GM04503 (cell line): Measurements from ENCODE around the gene SLC35E4.
"Not testable (repeated sequence)": the region's sequence is repeated elsewhere in the genome, so short reads cannot be mapped to it uniquely, and the experiment has no call there.

Experiments
- DNase-seq: peaks from one replicate; pipeline ENCODE4 v3.0.0-alpha.2; 2012; ENCODE audit warnings: low read depth

Gene SLC35E4

DNA sequence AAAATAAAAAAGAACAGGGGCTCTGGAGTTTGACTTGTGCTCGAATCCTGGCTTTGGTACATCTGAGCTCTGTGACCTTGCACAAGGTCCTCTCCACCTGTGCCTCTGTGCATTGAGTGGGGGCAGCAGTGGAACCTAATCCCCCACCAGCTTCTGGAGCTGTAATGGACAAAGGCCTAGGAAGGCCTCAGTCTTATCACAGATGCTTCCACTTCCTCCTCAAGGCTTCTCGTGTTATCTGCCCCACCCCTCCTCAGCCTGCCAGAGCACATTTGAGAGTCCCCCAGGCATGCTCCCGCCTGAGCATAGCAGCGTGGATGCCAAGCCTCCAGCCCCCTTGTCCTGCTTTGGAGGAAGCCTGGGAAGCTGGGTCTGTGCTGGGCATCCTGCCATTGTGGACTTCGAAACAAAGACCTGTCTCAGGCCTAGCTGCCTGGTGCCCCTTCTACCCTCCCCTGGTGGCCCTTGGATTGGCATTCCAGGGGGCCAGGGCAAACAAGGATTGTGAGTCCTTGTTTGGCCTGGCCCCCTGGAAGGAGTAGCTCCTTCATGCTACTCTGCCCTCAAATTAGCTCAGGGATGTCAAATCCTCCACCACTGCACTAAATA lies 15.0 kb downstream of the SLC35E4 start:
- DNase-seq = no peak

GRCh38 chr22:30652852-30653251 lies 17.3 kb downstream of the SLC35E4 start:
- no peak for DNase-seq

DNA sequence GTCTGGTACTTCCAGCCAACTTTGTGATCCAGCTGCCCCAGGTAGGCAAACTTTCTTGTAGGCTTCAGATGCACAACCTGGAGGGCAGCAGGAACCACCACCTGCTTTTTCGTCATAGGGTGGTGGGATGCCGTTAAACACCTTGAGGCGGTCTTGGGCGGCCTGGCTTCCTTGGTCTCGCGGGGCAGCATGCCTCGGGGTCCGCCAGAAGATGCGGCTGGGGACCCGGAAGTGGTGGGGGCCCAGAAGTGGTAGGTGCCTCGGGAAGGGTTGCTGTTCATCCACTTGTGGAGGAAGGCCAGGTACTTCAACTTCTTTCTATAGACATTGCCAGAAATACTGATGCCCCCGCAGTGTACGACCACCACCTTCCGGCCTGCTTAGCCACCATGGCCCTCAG lies 18.8 kb downstream of the SLC35E4 start:
- DNase-seq = no peak

- no peak for DNase-seq
These were observed 20.0 kb downstream of the SLC35E4 start for GRCh38 chr22:30655532-30655931.

DNA sequence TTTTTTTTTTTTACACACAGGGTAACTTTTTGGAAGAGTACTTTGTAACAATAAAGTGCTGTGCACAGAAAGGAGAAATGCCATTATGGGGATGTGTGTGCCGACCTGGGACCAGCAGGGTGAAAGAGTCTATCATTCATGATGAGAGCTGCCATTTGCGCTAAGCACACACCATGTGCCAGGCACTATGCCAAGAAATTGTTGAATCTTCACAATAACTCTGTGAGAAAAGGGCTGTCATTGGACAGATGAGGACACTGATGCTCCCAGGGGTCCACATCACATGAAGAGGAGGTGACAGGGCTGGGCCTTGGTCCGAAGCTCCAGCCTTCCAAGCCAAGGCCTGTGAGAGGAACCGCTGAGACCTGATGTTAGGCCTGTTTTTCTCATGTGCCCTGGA lies 26.5 kb downstream of the SLC35E4 start:
- DNase-seq = no peak

GRCh38 chr22:30664798-30665197 lies 29.2 kb downstream of the SLC35E4 start:
- DNase-seq = no peak

GRCh38 chr22:30665266-30665665 lies 29.7 kb downstream of the SLC35E4 start:
- DNase-seq = no peak

DNA sequence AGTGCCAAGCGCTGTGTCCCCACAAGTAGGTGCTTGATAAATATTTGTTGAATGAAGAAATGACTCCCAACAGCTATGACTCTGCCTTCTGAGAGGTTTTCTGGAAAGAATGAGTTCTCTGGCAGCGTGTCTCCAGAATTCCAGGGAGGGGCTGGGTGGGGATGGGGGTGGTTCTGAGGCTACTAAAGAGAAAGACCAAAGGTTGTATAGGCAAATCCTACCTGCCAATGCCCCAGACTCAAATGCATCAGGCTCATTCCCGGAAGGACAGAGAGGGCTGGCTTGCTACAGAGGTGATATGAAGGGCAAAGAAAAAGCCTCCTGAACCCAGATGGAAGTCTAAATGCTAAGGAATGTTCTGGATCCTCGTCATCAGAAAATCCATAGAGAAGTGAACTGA lies 30.2 kb downstream of the SLC35E4 start:
- no peak for DNase-seq

DNA sequence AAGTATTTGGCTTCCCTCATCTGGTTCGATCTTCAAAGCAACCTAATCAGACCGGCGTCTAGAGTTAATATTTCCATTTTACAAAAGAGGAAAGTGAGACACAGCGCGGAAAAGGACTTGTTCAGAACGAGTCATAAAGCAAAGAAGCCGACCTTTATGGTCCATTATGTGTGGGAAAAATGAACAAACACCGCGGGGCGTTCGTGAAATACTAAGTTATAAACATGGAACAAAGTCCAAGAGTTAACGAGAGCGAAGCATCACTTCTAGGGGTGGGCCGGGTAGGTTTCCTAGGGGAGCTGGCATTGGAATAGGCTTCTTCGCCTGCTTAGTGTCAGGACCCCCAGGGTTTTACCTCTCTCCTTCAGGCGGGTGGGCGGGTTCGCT lies 31.5 kb downstream of the SLC35E4 start:
- no peak for DNase-seq

GRCh38 chr22:30667494-30668385 lies 32.2 kb downstream of the SLC35E4 start, which contains the start of gene DUSP18:
DUSP18 (minus strand) TSS chr22:30667875; CDS start chr22:30664003, 3,872 bp downstream.
- DNase-seq = peak; percentile 41

DNA sequence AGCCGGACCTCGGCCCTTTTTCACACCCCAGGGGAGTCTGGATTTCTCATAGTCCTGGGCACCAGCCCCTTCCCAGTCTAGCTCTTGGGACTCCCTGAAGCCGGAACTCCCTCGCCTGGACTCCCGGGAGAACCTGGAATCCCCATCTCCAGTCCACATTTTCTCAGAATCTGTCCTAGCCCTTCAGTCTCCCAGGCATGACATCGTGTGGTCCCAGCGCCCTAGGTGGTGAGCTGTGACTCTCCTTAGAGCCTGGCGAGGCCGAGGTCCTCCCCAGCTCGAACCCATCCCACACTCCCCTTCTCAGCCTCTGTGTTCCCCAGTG lies 32.8 kb downstream of the SLC35E4 start:
- no peak for DNase-seq

GRCh38 chr22:30671071-30671470 lies 35.5 kb downstream of the SLC35E4 start:
- DNase-seq = no peak

- DNase-seq = no peak
These were observed 37.6 kb downstream of the SLC35E4 start for GRCh38 chr22:30673136-30673535.

DNA sequence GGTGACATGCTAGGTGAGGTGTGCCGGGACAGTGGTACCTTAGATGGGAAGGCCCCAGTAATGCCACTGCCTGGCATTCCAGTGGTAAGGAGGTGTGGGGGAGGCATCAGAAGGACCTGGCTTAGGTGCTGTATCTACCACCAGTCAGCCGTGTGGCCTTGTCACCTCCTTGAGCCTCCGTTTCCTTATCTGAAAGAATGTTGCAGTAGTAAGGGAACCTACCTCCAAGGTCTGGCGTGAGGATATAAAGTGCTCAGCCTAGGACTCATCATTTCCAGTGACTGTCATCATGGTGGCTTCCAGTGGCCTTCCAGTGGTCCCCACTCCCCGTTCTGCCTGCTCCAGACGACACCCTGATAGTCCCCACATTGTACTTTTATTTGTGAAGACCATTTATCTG lies 38.9 kb downstream of the SLC35E4 start:
- DNase-seq = no peak

DNA sequence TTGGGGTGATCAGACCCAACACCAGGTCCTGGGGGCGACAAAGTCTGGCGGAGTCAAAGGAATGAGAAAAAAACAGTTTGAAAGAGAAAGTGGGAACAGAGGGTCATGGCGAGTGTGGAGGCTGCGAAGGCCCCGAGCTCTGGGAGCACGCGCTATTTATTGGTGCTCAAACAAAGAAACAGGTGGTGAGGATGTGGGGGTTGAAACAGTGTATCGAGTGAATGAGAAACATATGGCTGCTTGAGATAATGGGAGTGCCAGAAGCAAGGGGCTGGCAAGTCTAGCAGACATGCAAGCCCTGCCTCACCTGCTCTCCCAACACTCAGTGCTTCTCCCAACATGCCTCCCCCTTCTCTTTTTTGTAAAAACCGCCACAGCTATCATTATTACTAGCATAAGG lies 39.9 kb downstream of the SLC35E4 start:
- no peak for DNase-seq

DNA sequence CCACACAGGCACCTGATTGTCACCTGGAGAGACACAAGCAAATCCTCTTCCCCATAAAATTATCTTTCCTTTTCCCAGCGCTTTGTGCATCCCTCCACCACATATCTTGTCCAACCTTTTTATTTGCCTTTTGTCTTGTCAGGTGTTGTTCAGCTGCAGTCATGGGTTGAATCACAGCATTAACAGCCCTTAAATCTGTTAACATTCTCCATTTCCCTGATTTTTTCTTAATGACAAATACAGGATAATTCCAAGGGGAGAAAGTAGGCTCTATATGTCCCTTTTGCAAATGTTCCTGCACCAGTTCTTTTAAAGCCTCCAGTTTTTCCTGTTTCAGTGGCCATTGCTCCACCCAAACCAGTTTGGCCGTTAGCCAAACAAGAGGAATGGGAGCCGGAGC lies 41.0 kb downstream of the SLC35E4 start:
- not testable (repeated sequence) for DNase-seq

GRCh38 chr22:30679895-30680690 lies 44.5 kb downstream of the SLC35E4 start:
- not testable (repeated sequence) for DNase-seq

- DNase-seq = no peak
These were observed 45.6 kb downstream of the SLC35E4 start for GRCh38 chr22:30680991-30681770.

- no peak for DNase-seq
These were observed 46.2 kb downstream of the SLC35E4 start for GRCh38 chr22:30681831-30682230.

GRCh38 chr22:30685178-30685577 lies 49.6 kb downstream of the SLC35E4 start:
- DNase-seq = no peak

GRCh38 chr22:30687358-30687757 lies 51.8 kb downstream of the SLC35E4 start:
- no peak for DNase-seq

DNA sequence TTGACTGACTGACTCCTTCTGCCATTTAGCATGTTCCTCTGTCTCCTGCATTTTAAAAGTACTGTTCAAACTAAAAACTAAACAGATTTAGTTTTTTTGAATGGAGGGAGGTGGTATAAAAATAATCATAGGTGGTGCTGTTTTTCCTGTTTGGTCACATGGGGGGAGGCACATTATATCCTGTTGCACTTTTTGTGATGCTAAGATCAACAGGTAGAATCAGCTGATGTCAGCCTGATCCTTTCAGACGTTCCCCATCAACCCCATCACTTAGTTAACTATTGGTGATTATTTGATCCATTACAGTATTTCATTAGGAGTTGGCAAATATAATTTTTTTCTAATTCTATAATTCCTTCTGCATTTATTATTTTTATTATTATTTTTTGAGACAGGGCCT lies 54.0 kb downstream of the SLC35E4 start:
- no peak for DNase-seq
